HEK293 (cell line): Measurements from ENCODE around the gene CIDEA.

Experiments
- BCL11A ChIP-seq: fragments of 450-650 bp; formaldehyde crosslinking; IDR thresholded peaks from 2 replicates; pipeline ENCODE4 v1.5.1; 2016; ENCODE audit warnings: low read depth, missing biosample characterization, missing genetic modification characterization
- ZBTB7A ChIP-seq: fragments of 450-650 bp; formaldehyde crosslinking; IDR thresholded peaks from 2 replicates; pipeline ENCODE4 v1.5.1; 2016; ENCODE audit warnings: low read depth, missing biosample characterization, missing genetic modification characterization
- ZNF521 ChIP-seq: fragments of 450-650 bp; formaldehyde crosslinking; IDR thresholded peaks from 2 replicates; pipeline ENCODE4 v1.5.1; 2017; ENCODE audit warnings: missing biosample characterization, mild to moderate bottlenecking, missing genetic modification characterization
- ZNF654 ChIP-seq: fragments of 450-650 bp; formaldehyde crosslinking; IDR thresholded peaks from 2 replicates; pipeline ENCODE4 v1.5.1; 2016; ENCODE audit warnings: low read depth, missing biosample characterization, missing genetic modification characterization
- TF ChIP-seq, protein P1 (sequence below): fragments of 450-650 bp; formaldehyde crosslinking; conservative IDR thresholded peaks from 2 replicates; pipeline ENCODE4 v1.5.1; 2016; ENCODE audit warnings: low read depth, missing biosample characterization, missing genetic modification characterization
- TF ChIP-seq, protein P2 (sequence below): fragments of 450-650 bp; formaldehyde crosslinking; IDR thresholded peaks from 2 replicates; pipeline ENCODE4 v1.5.1; 2016; ENCODE audit warnings: missing biosample characterization, missing genetic modification characterization
- TF ChIP-seq, protein P3 (sequence below): fragments of 450-650 bp; formaldehyde crosslinking; IDR thresholded peaks from 2 replicates; pipeline ENCODE4 v1.5.1; 2016; ENCODE audit warnings: missing biosample characterization, missing genetic modification characterization

DNA sequence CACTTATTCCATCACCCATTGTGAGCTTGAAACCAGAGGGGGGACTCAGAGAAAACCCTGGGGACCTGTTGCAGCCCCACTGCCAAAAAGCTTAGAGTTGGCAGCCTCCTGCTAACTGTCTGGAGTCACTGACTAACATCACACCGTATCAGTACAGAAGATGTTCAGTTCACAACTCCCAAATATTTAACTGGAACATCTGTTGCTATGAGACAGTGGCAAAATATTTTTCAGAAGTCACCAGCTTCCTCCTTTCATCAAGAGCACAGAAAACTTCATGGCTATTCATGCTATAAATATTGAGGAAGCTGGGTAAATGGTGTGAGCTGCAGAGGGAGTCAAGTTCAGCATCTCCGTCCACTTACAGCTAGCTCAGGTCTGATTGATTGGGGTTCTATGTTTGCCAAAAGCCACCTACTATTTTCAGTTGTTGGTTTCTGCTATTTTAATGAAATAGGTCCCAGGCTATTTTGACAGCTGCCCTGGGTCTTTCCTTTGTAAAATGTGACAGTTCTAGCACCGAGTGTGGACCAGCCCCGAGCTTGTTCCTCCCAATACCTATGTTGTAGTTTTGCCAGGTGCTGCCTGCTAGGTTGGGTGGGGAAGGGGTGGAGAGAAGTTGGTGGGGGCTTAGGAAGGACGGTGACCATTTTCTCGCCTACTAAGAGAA is 63.6 kb downstream of the CIDEA start:
- TF ChIP-seq ZNF521 (tag by site-specific recombination): no peak
- TF ChIP-seq, protein P1, sequence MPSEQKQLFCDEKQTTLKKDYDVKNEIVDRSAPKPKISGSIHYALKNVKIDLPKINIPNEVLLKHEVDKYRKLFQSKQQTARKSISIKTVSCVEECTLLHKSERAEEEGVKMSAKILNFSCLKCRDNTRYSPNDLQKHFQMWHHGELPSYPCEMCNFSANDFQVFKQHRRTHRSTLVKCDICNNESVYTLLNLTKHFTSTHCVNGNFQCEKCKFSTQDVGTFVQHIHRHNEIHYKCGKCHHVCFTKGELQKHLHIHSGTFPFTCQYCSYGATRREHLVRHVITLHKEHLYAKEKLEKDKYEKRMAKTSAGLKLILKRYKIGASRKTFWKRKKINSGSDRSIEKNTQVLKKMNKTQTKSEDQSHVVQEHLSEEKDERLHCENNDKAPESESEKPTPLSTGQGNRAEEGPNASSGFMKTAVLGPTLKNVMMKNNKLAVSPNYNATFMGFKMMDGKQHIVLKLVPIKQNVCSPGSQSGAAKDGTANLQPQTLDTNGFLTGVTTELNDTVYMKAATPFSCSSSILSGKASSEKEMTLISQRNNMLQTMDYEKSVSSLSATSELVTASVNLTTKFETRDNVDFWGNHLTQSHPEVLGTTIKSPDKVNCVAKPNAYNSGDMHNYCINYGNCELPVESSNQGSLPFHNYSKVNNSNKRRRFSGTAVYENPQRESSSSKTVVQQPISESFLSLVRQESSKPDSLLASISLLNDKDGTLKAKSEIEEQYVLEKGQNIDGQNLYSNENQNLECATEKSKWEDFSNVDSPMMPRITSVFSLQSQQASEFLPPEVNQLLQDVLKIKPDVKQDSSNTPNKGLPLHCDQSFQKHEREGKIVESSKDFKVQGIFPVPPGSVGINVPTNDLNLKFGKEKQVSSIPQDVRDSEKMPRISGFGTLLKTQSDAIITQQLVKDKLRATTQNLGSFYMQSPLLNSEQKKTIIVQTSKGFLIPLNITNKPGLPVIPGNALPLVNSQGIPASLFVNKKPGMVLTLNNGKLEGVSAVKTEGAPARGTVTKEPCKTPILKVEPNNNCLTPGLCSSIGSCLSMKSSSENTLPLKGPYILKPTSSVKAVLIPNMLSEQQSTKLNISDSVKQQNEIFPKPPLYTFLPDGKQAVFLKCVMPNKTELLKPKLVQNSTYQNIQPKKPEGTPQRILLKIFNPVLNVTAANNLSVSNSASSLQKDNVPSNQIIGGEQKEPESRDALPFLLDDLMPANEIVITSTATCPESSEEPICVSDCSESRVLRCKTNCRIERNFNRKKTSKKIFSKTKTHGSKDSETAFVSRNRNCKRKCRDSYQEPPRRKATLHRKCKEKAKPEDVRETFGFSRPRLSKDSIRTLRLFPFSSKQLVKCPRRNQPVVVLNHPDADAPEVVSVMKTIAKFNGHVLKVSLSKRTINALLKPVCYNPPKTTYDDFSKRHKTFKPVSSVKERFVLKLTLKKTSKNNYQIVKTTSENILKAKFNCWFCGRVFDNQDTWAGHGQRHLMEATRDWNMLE (tag by site-specific recombination): no peak
- TF ChIP-seq BCL11A: no peak
- TF ChIP-seq, protein P2, sequence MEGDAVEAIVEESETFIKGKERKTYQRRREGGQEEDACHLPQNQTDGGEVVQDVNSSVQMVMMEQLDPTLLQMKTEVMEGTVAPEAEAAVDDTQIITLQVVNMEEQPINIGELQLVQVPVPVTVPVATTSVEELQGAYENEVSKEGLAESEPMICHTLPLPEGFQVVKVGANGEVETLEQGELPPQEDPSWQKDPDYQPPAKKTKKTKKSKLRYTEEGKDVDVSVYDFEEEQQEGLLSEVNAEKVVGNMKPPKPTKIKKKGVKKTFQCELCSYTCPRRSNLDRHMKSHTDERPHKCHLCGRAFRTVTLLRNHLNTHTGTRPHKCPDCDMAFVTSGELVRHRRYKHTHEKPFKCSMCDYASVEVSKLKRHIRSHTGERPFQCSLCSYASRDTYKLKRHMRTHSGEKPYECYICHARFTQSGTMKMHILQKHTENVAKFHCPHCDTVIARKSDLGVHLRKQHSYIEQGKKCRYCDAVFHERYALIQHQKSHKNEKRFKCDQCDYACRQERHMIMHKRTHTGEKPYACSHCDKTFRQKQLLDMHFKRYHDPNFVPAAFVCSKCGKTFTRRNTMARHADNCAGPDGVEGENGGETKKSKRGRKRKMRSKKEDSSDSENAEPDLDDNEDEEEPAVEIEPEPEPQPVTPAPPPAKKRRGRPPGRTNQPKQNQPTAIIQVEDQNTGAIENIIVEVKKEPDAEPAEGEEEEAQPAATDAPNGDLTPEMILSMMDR (tag by site-specific recombination): no peak
- TF ChIP-seq, protein P3, sequence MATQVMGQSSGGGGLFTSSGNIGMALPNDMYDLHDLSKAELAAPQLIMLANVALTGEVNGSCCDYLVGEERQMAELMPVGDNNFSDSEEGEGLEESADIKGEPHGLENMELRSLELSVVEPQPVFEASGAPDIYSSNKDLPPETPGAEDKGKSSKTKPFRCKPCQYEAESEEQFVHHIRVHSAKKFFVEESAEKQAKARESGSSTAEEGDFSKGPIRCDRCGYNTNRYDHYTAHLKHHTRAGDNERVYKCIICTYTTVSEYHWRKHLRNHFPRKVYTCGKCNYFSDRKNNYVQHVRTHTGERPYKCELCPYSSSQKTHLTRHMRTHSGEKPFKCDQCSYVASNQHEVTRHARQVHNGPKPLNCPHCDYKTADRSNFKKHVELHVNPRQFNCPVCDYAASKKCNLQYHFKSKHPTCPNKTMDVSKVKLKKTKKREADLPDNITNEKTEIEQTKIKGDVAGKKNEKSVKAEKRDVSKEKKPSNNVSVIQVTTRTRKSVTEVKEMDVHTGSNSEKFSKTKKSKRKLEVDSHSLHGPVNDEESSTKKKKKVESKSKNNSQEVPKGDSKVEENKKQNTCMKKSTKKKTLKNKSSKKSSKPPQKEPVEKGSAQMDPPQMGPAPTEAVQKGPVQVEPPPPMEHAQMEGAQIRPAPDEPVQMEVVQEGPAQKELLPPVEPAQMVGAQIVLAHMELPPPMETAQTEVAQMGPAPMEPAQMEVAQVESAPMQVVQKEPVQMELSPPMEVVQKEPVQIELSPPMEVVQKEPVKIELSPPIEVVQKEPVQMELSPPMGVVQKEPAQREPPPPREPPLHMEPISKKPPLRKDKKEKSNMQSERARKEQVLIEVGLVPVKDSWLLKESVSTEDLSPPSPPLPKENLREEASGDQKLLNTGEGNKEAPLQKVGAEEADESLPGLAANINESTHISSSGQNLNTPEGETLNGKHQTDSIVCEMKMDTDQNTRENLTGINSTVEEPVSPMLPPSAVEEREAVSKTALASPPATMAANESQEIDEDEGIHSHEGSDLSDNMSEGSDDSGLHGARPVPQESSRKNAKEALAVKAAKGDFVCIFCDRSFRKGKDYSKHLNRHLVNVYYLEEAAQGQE: no peak
- no peak for TF ChIP-seq ZNF654 (tag by site-specific recombination)
- no peak for TF ChIP-seq ZBTB7A (tag by site-specific recombination)
